RWPE1 (cell line): ENCODE data around the gene HSBP1L1.

Experiments
- CTCF ChIA-PET: fragments of 350-600 bp; sonication (Branson Sonifier 250); formaldehyde crosslinking; extraction: SDS; loops from one replicate; lab custom pipeline; 2021; lab: Yijun Ruan, JAX
- POLR2A ChIA-PET: fragments of 400-600 bp; formaldehyde crosslinking; extraction: SDS; loops from one replicate; lab custom pipeline; 2020; ENCODE audit warnings: antibody characterized with exemption; ENCODE audit not compliant: low non-redundant PET; lab: Yijun Ruan, JAX
- DNase-seq: peaks from one replicate; pipeline ENCODE4 v3.0.0; 2012; ENCODE audit warnings: low spot score
- H3K27ac ChIP-seq: fragments of 450-650 bp; 2 replicates; pipeline ENCODE4 v1.5.1; 2017
- CTCF ChIP-seq: fragments of 450-650 bp; conservative IDR thresholded peaks from 2 replicates; pipeline ENCODE4 v1.5.1; 2017; ENCODE audit warnings: low read depth, mild to moderate bottlenecking

The HSBP1L1 gene

GRCh38 chr18:79940126-79940813, 24.2 kb upstream of the HSBP1L1 start:
- ChIA-PET CTCF (interaction anchor here (0.6 kb wide), 1 partner anchor 163 kb away, joined by 3 read pairs; no protein-coding TSS in a partner anchor), POLR2A (no interaction called here)
- no peak for DNase-seq
- TF ChIP-seq CTCF = no peak
- no peak overlapping the region for H3K27ac ChIP-seq

GRCh38 chr18:79940814-79941472, 23.5 kb upstream of the HSBP1L1 start:
- ChIA-PET CTCF (interaction anchor here (0.6 kb wide), 3 partner anchors 164 to 1573 kb away, joined by 3 to 7 read pairs (median 3); no protein-coding TSS in a partner anchor), POLR2A (no interaction called here)
- H3K27ac ChIP-seq = 0 out of 2 replicates have a peak overlapping the region, but pooled peaks have one; percentile 4
- no peak for DNase-seq
- TF ChIP-seq CTCF = no peak

- TF ChIP-seq CTCF = no peak
- POLR2A ChIA-PET = no interaction called here
- DNase-seq = no peak
- CTCF ChIA-PET = interaction anchor here (0.6 kb wide), 3 partner anchors 156 to 1573 kb away, joined by 3 to 7 read pairs (median 5); no protein-coding TSS in a partner anchor
- H3K27ac ChIP-seq = peak overlapping the region; percentile 39
These were observed 22.8 kb upstream of the HSBP1L1 start for GRCh38 chr18:79941473-79942119.

- POLR2A ChIA-PET = no interaction called here
- TF ChIP-seq CTCF = no peak
- CTCF ChIA-PET = interaction anchor here (0.6 kb wide), 1 partner anchor 155 kb away, joined by 5 read pairs; no protein-coding TSS in a partner anchor
- H3K27ac ChIP-seq = peak overlapping the region; percentile 39
- DNase-seq = no peak
These were observed 22.2 kb upstream of the HSBP1L1 start for GRCh38 chr18:79942211-79942610.

GRCh38 chr18:79942786-79943607, 21.4 kb upstream of the HSBP1L1 start:
- ChIA-PET CTCF (no interaction called here), POLR2A (no interaction called here)
- DNase-seq = no peak
- no peak for TF ChIP-seq CTCF
- peak overlapping the region; percentile 39 for H3K27ac ChIP-seq
